Inflammatory macrophage treated with lipopolysaccharide for 1 hour (primary cell): ENCODE data around the gene PUSL1.
"Not testable (repeated sequence)": the region's sequence is repeated elsewhere in the genome, so short reads cannot be mapped to it uniquely, and the experiment has no call there.

Experiments
- DNase-seq, 2 donors: peaks; one replicate each; pipeline ENCODE4 v3.0.0-alpha.2; 2020 to 2022

Gene PUSL1

GRCh38 chr1:1311107-1312104 lies 3.0 kb downstream of the PUSL1 start:
- no peak for DNase-seq

DNA sequence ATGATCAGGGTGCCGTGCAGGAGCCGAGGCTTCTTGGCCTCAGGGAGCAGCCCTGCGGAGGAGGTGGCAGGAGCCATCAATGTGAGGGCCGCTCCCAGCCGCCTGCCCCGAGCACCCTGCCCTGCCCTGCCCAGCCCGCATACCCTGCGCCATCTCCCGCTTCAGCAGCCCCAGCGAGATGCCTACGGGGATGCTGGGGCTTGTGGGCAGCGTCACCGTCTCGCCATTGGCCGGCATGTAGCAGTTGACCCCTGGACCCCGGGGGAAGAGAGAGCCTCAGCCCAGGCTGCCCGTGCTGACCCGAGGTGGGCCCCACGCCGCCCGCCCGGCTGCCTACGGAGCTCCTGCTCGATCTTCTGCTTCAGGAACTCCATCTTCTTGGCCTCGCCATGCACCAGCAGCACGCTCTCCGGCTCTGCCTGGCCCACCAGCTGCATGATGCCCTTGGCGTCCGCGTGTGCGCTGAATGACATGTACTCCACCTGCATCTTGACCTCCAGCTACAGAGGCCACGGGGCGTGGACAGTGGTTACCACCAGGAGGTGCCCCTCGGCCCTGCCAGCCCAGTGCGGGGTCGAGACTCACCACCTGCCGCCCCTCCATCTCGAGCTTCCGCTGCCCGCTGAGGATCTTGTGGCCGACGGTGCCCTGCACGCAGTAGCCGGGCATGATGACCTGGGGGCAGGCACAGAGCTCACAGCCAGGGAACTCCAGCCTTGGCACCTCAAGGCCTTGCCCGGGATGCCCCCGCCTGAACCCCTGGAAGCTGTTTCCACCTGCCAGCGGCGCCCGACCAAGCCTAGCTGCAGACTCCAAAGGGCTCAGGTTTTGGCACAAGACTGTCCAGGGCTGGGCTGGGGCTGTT lies 4.3 kb downstream of the PUSL1 start:
- DNase-seq, result no peak

DNA sequence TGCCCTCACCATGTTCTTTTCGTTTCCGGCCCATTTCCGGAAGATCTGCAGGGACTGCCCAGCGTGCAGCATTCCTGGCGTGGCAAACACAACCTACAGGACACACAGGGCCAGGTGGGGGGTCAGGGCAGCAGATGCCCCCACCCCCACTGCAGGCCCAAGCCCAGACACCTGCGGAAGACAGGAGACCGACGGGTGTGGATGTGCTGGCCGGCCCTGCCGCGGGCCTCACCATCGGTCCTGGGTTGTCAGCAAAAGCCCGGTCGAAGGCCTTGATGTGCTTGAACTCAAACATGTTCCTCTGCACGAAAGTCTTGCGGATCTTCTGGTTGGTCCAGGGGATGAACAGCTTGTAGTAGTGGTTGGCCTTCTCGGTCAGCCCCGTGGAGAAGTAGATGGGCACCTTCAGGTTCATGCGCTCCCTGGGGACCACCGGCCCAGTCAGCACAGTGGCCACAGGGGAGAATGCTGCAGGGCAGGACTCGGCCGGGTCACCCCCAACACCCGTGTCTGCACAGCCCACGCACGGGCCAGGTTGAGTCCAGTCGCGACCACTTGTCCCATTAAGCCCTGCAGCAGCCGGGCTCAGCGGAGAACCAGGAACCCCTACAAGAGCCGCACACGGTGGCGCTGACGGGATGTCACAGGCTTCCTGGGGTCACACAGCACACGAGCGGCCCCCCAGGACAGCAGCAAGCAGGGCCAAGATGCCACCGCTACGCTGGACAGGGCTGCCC lies 5.3 kb downstream of the PUSL1 start:
- DNase-seq, result no peak

DNA sequence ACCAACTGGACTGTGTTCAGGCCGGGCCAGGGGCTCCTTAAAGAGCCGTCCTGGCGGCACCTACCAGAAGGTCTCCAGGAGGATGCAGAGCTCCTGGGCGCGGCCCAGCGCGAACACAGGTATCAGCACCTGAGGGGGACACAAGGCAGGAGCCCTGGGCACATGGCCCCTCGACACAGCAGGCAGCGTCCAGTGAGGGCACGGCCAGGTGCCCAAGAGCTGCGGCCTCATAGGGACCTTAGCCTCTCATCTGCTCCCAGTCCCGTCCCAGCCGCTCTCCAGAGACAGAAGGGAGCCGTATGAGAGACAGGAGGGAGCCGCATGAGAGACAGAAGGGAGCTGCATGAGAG lies 5.8 kb downstream of the PUSL1 start:
- DNase-seq, result no peak

DNA sequence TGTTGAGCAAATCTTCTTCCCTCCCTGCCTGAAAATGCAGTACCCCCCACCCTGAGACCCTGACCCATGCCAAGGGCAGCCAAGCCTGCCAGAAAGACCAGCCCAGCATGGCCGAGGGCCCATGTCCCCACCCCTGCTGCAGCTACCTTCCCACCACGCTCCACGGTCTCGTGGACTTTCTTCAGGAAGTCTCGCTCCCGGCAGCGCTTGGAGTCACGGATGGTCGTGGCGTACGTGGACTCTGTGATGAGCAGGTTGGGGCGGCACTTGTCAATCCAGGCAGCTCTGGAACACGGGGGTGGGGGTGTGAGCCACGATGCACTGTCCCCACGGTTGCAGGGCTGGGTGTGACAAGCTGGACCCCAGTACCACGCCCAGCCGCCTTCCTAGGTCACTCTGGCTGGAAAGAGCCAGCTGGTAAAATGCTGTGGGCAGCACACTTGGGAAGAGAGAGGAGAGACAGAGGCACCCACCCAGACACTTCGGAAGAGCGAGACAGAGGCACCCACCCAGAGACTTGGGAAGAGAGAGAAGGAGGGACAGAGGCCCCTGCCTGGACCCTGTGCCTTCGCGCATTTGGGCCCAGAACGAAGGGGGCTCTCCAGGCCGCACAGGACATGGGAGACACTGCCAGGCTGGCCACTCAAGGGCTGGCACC lies 6.4 kb downstream of the PUSL1 start:
- DNase-seq, result no peak

GRCh38 chr1:1315435-1315954 lies 7.1 kb downstream of the PUSL1 start:
- no peak for DNase-seq

- DNase-seq, result not testable (repeated sequence)
Measured at GRCh38 chr1:1316199-1316598, 7.8 kb downstream of the PUSL1 start.

- DNase-seq, result no peak
Measured at GRCh38 chr1:1317420-1317819, 9.0 kb downstream of the PUSL1 start.

- DNase-seq, result no peak
Measured at GRCh38 chr1:1318131-1318652, 9.8 kb downstream of the PUSL1 start.

DNA sequence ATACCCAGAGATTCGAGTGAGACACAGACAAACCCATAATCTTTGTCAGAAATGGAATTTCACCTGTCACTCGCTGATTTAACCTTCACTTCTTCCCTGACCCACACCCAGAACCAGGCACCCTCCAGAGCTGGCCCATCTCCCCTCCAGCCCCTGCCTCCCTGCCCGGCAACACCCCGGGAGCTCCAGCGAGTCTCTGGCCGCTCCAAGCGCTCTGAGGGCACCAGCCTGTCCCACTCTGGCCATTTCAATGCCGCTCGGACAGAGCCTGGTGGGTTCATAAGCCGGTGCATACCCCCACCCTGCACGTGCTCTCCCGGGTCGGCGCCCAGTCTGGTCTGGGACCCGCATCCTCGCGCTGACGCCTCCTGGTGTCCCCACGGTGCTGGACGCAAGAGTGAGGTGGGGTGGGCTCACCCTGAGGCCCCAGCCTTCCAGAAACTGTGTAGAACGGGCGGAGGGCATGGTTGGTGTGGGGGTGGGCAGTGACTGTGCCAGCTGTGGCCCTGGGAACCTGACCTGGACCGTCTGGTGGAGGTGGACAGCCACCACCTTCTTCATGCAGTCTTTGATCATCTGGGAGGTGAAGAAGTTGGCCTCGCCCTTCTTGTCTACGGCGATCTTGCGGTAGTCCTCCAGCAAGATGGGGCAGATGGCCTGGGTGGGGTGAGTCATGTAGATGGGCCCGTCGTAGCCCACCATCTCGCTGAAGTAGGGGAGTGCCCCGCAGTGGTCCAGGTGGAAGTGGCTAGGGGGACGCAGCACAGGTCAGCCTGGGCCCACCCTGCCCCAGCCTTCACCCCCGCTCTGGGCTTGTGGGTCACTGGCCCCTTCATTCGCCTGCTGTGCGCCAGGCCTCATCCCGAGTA lies 10.6 kb downstream of the PUSL1 start:
- no peak for DNase-seq

GRCh38 chr1:1319646-1319941 lies 11.2 kb downstream of the PUSL1 start:
- DNase-seq, result no peak

DNA sequence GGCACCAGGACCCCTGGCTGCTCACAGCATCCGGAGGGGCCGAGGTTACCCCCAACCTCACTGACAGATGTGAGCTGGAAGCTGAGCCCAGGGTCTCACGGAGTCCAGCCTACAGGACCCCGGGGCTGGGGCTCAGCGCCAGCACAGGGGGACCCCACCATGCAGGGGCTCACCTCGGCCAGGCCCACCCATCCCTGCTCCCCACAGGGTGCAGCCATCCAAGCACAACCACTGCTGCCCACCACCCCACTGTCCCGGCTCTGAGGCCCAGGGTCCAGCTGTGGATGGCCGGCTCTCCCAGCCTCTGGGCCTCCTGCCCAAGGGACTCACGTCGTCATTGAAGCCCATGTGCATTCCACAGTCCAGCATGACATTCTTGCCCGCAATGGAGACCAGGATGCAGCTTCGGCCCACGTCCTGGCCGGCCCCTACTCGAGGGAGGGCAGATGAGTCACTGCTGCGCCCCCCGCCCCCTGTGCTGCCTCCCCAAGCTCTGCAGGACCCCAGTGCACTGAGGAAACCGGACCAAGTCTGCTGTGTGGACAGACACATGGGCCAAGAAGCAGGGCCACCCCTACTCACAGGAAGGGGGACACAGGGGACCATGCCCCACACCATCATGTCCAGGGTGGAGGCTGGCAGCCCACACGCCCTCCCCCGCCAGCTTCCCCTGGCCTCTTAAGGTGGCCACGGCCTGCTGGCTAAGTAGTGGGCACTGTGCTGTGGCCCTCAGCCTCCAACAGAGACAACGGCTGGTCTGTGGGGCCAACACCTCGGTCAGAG lies 12.5 kb downstream of the PUSL1 start:
- DNase-seq, result no peak

- DNase-seq, result no peak
Measured at GRCh38 chr1:1321477-1321876, 13.1 kb downstream of the PUSL1 start.

DNA sequence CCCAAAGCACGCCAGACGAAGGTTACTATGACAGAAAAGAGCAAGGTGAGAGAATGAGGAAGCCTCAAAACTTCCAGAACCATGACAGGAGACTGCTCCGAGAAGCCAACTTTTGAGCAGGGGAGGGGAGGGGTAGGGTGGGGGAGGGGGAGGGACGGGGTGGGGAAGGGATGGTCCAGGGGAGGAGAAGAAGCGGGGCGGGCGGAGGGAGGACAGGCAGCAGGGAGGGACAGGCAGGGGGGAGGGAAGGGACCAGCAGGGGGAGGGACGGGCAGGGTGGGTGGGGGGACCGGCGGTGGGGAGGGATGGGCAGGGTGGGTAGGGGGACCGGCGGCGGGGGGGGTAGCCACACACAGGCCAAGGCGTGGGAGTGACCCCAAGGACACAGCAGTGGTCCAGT lies 14.0 kb downstream of the PUSL1 start:
- DNase-seq, result no peak

DNA sequence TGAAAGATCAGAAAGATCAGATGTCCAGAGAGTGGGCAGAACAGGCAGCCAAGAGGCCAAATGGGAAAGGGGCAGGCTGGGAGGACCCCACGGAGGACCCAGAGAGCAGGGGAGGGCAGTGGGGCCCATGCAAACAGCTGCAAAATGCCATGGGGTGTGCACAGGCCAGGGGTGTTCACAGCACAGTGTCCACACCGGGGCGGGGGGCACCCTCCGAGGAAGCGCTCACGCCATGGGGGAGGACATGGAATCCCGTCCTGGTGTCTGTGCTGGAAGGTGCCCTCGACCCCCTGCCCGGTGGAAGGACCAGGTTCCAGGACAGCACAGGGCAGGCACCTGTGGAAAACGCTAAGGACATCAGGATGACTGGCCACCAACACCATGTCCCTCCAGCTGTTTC lies 14.6 kb downstream of the PUSL1 start:
- no peak for DNase-seq

DNA sequence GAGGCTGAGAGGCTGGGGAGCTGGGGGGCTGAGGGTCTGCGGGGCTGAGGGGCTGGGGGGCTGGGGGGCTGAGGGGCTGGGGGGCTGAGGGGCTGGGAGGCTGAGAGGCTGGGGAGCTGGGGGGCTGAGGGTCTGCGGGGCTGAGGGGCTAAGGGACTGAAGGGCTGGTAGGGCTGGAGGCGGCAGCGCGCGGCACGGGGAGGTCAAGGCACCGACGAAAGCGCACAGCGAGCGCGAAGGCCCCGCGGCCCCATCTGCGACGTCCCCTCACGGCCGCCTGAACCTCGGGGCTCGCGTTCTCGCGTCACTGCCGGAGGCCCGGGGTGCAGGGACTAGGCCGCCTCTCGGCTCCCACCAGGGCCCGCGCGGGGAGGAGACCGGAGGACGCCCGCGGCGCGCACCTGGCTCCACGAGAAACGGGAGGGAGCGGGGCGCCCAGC lies 15.7 kb downstream of the PUSL1 start:
- no peak for DNase-seq

- DNase-seq, result peak; percentile 84 to 92
Measured at GRCh38 chr1:1324524-1325287, 16.3 kb downstream of the PUSL1 start, which contains the start of the genes CPTP and INTS11. CPTP (plus strand) TSS chr1:1324802; CDS start chr1:1326911, 2,109 bp downstream. INTS11 (minus strand) TSS chr1:1324660; CDS start chr1:1324608, 52 bp downstream.

DNA sequence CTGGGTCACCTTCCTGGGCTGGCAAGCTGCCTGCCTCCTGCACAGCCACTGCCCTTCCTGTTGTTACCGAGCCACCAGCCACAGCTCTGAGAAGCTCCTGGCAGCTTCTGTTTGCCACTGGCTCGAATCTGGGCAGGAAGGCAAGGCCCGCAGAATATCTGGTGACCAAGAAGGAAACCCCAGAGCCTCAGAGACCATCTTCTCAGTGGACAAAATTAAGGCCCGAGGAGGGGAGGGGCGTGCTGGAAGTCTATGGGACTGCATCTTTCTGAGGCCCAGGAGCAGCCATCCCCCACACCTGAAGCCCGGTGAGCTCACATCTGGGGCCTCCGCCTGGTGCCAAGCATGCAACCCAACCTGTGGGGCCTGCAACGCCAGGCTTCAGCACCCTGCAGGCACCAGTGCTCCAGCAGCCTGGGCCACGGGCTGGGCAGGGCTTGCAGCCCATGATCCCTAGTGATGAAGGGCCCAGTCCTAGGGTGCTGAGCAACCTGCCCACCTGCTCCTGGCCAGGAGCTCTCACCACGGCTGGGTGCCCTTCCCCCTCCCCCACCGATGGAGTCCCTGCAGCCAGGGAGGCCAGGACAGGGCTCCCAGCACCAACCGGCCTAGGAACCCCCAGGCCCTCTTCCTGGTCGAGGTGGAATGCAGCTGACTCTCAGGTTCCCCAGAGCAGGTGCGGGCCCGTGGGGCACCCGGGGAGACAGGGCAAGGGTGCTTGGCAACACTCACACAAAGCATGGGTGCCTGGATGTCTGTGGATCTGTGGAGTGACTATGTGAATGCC lies 17.1 kb downstream of the PUSL1 start:
- DNase-seq, result no peak
